GM19397 (cell line): Measurements from ENCODE around the gene CLSTN3.

Experiments used
- ATAC-seq: cut with Tn5 transposase; IDR thresholded peaks from one replicate; pipeline ENCODE4 v1.9.1; 2021; ENCODE audit warnings: mild to moderate bottlenecking, moderate library complexity; ENCODE audit not compliant: unreplicated experiment

The CLSTN3 gene

DNA sequence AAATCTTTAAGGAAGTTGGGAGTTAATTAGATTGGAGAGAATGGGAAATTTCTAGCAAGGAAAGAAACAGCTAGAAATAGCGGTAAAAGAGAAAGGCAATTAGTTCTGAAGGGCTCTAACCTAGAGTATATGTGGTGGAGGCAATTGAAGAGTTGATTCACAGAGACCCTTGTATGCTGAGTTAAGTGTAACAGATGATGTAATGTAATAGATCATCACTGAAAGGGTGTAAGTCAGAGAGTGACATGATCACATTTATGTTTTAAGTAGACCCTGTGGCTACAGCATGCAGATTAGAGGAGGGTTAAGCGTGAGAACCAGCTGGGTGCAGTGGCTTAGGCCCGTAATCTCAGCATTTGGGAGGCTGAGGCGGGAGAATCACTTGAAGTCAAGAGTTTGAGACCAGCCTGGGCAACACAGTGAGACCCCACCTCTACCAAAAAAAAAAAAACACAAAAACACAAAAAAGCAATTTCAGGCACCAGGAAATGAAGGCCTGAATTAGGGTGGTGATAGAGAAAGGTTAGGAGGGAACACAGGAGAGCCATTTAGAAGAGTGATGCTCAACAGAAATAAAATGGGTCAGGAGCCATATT lies 4.4 kb upstream of the CLSTN3 start:
- ATAC-seq, result no peak

DNA sequence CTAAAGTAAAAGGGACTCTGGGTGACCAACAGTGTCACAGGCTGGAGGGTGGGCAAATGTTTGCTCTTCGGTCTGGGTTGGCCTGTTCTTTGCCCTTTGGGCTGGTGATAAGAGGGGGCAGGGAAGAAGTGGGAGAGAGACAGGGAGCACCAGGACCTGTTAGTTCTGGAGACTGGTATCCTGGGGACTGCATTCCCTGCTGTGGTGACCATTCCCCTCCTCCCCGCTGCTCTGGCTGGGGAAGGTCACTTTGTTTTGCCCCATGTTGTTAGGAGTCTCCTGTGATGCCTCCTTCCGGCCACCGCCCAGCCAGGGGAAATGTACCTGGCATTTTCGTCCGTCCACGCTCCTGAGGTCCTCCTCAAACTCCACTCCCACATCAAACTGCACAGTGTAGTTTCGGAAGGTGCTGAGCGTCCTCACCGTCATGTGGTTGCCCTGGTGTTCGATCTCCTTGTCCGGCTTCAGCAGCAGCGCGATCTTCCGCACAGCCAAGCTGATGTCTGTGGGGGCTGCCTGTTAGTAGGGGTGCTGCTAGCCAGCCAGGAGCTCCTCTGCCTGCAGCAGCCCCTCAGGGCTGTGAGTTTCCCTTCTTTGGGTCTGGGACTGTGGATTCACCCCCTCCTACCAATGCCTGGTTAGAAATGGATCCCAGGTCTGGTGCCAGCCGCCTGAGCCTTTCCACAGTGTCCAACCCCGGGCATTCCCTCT lies 2.1 kb upstream of the CLSTN3 start:
- no peak for ATAC-seq

DNA sequence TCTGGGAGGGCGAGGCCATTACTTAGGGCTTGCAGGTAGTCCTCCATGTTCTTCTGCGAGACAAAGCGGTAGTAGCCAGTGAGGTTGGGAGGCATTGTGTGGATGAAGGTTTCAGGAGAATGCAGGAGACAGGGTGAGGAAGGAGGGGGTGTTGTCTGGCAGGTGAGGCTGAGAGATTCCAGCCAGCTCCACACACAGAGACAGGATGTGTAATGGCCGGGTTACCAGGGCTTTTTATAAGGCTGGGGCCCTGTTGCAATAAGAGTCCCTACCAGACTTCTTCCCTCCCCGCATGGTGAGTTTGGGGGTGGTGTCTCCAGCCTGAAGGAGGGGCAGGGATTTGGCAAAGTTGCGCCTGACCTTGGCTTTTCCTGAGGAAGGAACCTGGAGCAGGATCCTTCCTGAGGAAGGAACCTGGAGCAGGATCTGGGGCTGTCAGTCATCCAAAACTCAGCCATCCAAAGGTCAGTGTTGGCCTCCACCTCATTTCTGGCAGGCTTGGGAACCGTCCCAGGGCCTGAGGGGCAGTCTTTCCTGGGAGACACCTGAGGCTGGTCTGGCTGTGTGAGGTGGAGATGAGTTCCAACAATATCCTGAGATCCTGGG lies 1.4 kb upstream of the CLSTN3 start, which contains the start of gene RBP5:
Gene RBP5 (minus strand): TSS at position 209 of the 606 bp plus-strand sequence. CDS start 114 bp downstream, at position 95.
- ATAC-seq, result no peak

DNA sequence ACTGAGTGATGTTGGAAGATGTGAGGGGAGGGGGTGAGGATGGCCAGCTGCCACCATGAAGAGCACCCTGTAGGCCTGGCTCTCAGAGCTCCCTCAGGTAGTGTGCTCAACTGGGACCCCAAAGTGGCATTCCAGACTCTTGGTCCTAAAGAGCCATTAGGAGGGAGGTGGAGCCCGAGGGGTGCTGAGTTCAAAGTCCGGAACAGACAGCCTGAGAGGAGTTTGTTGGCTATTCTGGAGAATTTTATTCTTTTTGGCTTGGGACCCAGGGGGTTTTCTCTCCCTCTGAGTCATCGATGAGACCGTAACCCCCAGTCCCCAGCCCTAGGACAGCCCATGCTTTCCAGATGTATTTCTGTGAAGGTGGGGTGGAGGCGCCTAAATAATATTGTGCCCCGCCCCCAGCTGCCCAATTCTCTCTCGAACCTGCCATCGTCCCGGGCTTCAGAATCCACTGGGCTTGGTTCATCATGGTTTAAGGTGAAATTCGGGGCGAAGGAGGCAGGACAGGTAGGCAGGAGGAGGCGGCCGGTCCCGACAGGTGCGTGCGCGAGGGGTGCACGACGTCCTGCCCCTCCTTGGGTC lies 792 bp upstream of the CLSTN3 start:
- ATAC-seq, result no peak

DNA sequence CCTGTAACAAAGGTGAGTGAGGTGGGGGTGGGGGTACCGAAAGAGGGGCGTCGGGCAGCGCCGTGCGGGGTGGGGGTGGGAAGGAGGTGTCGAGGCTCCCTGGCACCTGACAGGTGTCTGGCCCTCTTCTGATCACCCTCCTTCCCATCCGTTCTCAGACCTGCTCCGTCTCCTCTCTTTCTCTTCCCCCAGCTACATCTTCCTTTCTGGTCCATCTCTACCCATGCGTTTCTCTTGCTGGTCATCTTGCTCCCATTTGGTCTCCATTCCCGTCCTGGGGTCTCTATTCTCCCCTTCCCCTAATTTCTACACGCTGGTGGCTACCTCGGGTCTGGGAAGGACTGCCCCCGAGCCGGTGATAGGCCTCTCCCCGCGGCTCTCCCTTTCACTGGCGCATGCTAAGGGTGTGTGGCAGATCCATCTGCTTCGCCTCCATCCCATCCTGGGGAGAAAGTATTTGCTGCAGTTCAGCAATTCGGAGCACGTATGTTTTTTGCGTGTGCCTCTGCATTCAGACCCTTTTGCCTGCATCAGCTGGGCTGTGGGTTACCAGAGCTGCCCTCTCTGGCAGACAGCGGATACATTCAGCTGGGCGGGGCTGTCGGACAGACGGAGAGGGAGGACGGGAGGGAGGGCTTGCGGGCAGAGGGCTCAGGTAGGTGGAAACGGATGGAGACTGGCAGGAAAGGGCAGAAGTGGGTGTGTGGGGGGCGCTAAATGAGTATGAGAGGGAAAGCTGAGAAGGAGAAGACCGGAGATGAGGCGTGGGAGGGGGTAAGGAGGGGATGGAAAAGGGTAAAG lies 730 bp downstream of the CLSTN3 start:
- ATAC-seq, result no peak

DNA sequence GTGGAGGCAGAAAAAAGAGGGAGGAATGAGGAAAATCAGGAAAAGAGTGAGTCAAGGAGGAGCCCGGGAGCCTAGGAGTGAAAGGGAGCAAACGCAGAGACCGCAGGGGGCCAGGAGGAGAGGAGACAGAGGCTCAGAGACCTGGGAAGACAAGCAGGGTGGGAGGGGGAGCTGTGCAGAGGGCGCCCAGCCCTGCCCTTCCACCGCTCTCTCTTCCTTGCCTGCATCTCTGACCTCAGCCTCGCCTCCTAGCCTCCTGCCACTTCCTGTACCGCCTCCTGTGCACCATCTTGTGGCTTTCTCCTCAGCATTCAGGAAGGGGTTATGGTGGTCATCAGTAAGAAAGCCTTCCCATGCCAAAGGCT lies 1.3 kb downstream of the CLSTN3 start:
- no peak for ATAC-seq

DNA sequence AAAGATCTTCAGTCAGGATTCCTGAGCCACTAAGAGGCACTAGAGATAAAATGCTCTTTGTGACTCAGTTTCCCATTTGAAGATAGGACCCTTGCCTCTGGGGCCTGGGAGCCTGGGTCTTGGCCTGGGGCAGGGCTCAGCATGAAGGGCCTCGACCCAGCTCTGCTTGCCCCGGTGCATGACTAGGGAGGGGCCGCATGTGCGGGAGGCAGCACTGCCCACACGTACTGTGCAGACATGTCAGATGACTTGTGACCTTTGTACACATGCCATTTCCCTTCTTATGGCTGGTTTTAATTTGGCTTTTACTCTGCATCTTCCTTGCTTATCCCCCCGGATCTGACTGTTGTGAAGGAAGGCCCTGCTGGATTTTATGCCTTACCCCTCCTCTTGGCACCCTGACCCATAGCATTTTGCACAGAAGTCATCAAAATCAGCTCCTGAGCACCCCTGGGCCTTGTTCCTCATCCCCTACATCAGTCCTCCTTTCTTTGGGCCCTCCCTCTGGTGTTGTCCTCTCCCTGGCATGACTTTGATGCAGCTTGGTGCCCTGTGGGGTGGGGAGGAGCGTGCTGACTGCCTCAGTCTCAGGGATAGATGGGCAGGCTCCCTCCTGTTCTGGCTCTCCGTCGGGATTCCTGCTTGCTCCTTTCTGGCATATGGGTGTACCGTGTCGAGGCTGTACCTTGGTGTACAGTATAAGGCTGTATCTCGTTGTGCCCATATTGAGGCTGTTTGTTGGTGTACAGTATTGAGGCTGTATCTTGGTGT lies 4.4 kb downstream of the CLSTN3 start:
- no peak for ATAC-seq

DNA sequence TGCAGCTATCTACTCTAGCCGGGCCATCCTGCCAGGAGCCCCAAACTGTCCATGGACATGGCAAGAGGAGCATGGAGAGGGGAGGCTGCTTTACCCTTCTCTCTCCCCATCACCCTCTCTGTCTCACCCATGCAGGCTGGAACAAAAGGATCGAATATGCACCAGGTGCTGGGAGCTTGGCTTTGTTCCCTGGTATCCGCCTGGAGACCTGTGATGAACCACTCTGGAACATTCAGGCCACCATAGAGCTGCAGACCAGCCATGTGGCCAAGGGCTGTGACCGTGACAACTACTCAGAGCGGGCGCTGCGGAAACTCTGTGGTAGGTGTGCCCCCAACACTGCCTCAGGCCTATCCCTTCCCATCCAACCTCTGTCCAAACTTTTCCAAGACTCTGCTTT lies 5.9 kb downstream of the CLSTN3 start:
- ATAC-seq, result no peak

DNA sequence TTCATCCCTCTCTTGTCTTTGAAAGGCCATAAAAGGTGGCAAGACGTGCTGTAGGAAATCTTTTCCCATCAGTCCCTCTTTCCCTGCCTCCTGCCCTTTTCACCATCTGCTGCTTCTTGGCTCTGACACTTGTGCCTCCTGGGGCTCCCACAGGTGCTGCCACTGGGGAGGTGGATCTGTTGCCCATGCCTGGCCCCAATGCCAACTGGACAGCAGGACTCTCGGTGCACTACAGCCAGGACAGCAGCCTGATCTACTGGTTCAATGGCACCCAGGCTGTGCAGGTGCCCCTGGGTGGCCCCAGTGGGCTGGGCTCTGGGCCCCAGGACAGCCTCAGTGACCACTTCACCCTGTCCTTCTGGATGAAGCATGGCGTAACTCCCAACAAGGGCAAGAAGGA lies 6.5 kb downstream of the CLSTN3 start:
- ATAC-seq, result no peak

DNA sequence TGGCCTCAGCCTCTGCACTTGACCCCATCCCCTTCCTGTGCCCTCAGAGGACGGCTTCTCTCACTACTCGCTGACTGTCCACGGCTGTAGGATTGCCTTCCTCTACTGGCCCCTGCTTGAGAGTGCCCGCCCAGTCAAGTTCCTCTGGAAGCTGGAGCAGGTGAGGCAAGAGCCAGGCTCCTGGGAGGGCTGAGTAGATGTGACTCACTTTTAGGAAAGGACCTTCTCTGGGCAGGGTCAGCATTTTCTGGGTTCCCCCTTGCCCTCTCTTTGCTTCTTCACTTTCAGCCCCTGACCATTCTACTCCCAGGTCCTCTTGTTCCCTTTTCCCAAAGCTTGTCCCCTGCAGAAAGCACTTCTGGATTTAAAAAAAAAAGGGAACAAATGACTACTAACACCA lies 7.7 kb downstream of the CLSTN3 start:
- ATAC-seq, result no peak

DNA sequence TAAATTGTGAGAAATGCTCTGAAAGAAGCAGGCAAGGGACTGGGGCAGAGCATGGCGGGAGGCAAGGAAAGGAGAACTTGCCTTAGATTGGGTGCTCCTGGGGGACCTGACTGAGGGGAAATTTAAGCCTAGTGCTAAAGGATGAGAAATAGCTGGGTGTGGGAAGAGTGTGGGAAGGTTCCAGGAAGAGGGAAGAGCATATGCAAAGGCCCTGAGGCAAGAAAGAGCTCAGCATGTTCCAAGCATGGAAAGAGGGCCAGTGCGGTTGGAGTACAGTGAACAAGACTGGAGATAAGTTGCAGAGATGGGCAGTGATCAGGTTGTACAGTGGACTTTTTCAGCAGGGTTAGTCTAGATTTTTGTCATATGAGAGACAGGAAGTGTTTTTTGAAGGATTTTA lies 9.0 kb downstream of the CLSTN3 start:
- no peak for ATAC-seq

DNA sequence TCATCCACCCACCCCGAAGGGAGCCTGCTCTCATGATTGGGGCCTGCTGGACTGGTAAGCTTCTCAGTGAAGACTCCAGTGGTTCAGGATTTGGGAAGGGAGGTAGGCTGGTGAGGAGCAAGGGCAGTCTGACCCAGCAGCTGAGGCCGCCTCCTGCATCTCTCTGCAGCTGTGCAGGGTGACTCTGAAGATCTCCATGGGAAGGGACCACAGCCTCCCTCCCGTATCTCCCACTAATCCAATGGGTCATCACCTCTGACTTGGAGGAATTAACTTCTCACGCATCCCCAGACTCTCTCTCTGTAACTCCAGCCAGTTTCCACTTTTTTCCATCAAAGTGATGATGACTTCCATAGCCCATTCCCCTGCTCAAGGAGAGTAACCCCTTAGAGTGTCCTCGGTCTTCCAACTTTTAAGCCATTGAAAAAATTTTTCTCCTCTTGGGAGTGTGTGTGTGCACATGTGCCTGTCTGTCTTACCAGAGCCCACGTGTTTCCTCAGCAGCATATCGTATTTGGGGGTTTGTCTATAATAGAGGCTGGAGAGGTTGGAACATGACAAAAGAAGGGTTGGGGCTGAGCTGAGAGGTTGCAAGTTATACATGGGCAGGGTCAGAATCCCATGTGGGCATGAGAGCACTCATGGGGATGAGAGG lies 11.3 kb downstream of the CLSTN3 start:
- ATAC-seq, result no peak

DNA sequence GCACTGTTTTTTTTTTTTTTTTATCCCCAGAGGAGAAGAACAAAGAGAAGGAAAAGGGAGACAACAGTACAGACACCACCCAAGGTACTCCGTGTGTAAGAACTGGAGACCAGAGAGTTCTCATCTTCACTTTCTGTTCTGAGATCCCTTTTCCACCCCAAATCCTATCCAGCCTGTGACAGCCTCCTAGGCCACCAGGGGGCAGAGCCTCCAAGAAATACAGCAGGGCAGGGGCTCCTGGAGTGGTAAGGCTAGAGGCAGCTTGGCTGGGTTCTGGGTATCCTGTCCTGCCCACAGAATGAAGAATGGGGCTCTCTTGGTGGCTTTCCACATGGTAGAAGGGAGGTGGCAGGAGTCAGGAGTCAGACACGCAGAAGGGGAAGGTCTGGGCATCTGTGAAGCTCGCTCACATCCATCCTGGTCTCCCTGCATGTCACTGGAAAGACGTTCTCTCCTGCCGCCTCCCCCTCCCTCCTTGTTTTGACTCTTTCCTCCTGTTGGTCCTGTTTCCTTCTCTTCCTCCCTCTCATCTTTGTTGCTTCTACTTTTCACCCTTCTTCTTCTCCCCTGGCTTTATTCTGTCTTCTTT lies 12.0 kb downstream of the CLSTN3 start:
- ATAC-seq, result no peak

DNA sequence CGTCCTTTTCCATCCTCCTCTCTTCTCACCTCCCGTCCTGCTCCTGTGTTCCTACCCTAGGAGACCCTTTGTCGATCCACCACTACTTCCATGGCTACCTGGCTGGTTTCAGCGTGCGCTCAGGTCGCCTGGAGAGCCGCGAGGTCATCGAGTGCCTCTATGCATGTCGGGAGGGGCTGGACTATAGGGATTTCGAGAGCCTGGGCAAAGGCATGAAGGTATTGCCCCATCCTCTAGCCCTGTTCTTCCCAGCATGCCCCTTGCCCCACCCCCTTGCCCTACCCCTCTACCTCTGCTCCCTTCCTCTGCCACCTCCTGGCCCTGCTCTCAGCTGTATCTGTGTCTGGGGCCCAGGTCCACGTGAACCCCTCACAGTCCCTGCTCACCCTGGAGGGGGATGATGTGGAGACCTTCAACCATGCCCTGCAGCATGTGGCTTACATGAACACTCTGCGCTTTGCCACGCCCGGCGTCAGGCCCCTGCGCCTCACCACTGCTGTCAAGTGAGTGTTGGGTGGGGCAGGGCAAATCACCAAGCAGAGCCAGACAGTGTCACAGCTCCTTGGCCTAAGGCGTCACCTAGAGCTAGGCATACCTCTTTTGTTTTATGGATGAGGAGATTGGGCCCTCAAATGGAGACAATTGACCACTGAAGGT lies 12.8 kb downstream of the CLSTN3 start:
- no peak for ATAC-seq

DNA sequence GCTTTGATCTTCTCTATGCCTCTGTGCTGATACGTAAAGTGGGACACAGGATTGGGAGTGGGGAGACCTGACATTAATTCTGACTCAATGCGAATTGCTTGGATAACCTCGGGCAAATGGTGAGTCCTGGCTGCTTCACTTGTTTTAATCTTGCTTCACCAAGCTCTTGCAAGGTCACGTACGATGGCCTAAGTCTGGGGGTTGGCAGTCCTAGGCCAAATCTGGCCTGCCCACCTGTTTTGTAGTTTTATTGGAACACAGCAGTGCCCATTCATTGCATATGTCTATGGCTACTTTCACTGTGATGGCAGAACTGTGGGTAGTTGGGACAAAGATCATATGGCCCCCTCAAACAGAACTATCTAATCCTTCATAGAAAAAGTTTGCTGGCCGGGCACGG lies 13.4 kb downstream of the CLSTN3 start:
- ATAC-seq, result no peak

DNA sequence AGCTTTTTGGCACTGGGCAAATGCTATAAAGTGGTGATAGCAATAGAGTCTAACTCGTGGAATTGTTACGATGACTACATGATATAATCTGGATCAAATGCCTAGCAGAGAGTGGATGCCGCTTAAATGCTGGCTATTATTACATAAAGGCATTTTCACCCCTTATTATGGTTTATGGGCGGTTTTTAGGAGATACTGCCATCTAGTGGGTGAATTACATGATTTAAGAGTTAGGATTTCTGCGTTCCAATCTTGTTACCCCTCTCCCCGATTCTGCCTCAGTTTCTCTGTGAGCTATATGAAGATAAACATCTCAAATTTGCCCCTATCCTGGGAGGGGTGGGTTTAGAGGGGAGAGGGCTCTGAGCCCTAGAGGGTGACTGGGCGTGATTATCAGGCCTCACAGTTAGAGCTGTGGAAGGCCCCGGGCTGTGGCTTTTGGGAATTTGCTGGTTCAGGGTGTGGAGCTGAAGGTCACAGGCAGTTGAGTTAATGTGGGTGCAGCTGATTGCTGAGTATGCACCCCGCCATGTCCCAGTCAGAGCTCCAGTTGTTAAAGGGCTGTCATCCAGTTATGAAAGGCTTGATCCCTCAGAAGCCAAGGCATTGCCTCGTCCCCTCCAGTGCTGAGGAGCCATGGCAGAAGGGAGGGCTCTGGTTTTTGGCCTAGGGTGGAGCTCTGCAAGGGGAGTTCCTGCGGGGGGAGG lies 14.4 kb downstream of the CLSTN3 start:
- ATAC-seq, result no peak

DNA sequence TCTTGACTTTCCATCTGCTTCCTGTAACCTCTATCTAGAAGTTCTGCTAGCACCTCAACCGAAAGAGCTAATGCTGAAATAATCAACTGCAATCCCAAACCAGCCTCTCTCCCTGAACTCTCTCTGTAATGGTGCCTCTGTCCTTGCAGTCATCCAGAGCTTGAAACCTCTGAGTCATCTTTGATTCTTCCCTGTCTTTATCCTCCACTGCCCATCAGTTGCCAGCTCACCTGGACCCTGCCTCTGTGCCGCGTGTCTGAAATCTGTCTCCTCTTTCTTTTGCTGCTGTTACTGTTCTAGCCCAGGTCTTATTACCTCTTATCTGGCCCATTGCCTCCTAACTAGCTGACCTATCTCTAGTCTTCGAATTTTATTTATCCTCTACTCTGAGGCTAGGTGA lies 15.5 kb downstream of the CLSTN3 start:
- no peak for ATAC-seq

DNA sequence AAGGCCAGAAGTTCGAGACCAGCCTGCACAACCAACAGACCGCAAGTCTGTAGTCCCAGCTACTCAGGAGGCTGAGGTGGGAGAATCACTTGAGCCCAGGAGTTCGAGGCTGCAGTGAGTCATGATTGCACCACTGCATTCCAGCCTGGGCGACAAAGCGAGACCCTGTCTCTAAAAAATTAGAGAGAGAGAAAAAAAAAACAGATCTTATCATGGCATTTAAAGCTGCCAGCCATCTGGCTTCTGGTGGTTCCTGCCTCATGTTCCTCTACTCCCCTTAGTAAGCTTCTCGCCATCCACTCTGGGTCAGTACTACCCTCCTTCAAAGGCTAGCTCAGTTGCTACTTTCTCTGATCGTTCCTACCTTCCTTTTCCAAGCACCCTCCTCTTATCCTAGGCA lies 16.1 kb downstream of the CLSTN3 start:
- ATAC-seq, result no peak

DNA sequence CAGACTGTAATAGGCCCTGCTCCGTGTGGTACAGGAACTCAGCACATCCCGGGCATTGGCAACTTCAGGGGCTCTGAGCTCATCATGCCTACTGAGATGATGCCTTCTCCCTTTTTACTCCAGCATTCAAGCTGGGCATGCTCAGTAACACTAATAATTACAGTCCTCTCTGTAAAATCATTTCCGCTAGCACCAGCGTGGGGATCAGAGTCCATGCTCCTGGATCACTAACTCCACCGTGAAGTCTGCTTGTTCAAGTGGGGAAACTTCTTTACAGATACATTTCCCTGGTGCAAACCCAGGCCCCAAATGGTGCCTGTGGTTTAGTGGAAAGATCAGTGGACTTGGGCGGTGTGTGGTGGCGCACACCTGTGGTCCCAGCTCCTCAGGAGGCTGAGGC lies 16.7 kb downstream of the CLSTN3 start:
- ATAC-seq, result no peak
